OCI-LY7 (cell line): ENCODE results near the gene LSS. TPM values are rescaled to one million over a fixed set of nuclear protein-coding genes. Genes with fewer than 3 reads are reported as not detected.
"Not testable (repeated sequence)": the region's sequence is repeated elsewhere in the genome, so short reads cannot be mapped to it uniquely, and the experiment has no call there.

Experiments
- BruUV-seq: library from RNA; stranded (reverse); fragments of 400-500 nt; replicated peaks from 2 replicates; lab custom pipeline; 2021; lab: Mats Ljungman, UMichigan
- CTCF ChIA-PET: fragments of 300-600 bp; sonication (Branson Sonifier 250); formaldehyde crosslinking; loops from one replicate; lab custom pipeline; 2022; ENCODE audit warnings: antibody characterized with exemption; ENCODE audit not compliant: unreplicated experiment; lab: Charles Lee
- POLR2A ChIA-PET: fragments of 300-600 bp; sonication (Branson Sonifier 250); formaldehyde crosslinking; loops from one replicate; lab custom pipeline; 2022; ENCODE audit warnings: antibody characterized with exemption; lab: Charles Lee
- DNase-seq: peaks from one replicate; pipeline ENCODE4 v3.0.0-alpha.2; 2015; ENCODE audit warnings: low spot score
- H2AFZ ChIP-seq: fragments of 200-600 bp; sonication (generic), shearing (Covaris generic); 2 replicates; pipeline ENCODE4 v1.6.1; 2014; ENCODE audit warnings: mild to moderate bottlenecking, antibody characterized with exemption, low read length, moderate library complexity
- H3K27ac ChIP-seq: fragments of 200-600 bp; sonication (generic); 2 replicates; pipeline ENCODE4 v1.5.1; 2014; ENCODE audit warnings: mixed run types, low read depth, mild to moderate bottlenecking, moderate library complexity, low read length, inconsistent platforms; ENCODE audit not compliant: poor library complexity, severe bottlenecking
- H3K36me3 ChIP-seq: fragments of 200-600 bp; sonication (generic); 2 replicates; pipeline ENCODE4 v1.6.1; 2014; ENCODE audit warnings: mild to moderate bottlenecking, antibody characterized with exemption, low read length, moderate library complexity, mixed read lengths; ENCODE audit not compliant: insufficient read depth
- H3K4me1 ChIP-seq: fragments of 200-600 bp; sonication (generic); 2 replicates; pipeline ENCODE4 v1.5.1; 2014; ENCODE audit warnings: mild to moderate bottlenecking, low read length; ENCODE audit not compliant: insufficient read depth, poor library complexity, severe bottlenecking
- H3K4me2 ChIP-seq: fragments of 200-600 bp; sonication (generic); 2 replicates; pipeline ENCODE4 v1.6.1; 2014; ENCODE audit warnings: mild to moderate bottlenecking, low read length
- H3K4me3 ChIP-seq: fragments of 200-600 bp; sonication (generic); 2 replicates; pipeline ENCODE4 v1.5.1; 2014; ENCODE audit warnings: mild to moderate bottlenecking, low read depth, low read length; ENCODE audit not compliant: poor library complexity, severe bottlenecking
- H3K79me2 ChIP-seq: fragments of 200-600 bp; sonication (generic); 2 replicates; pipeline ENCODE4 v1.6.1; 2016; ENCODE audit warnings: low read depth, mild to moderate bottlenecking, low read length, moderate library complexity, mixed read lengths; ENCODE audit not compliant: insufficient read depth
- H3K9me2 ChIP-seq: fragments of 200-600 bp; sonication (generic); 2 replicates; pipeline ENCODE4 v1.6.1; 2016; ENCODE audit warnings: mild to moderate bottlenecking, low read length, mixed read lengths; ENCODE audit not compliant: insufficient read depth
- H3K9me3 ChIP-seq: fragments of 200-600 bp; sonication (generic); 2 replicates; pipeline ENCODE4 v1.6.1; 2014; ENCODE audit warnings: mild to moderate bottlenecking, mixed run types, low read length, mixed read lengths
- H4K20me1 ChIP-seq: fragments of 200-600 bp; sonication (generic); 2 replicates; pipeline ENCODE4 v1.6.1; 2014; ENCODE audit warnings: mild to moderate bottlenecking, antibody characterized with exemption, low read length, moderate library complexity, mixed read lengths; ENCODE audit not compliant: insufficient read depth
- CTCF ChIP-seq: fragments of 200-600 bp; sonication (generic); conservative IDR thresholded peaks from 2 replicates; pipeline ENCODE4 v1.5.1; 2014; ENCODE audit warnings: mild to moderate bottlenecking, antibody characterized with exemption, low read length, moderate library complexity, mixed read lengths
- EZH2phosphoT487 ChIP-seq: fragments of 200-600 bp; sonication (generic); IDR thresholded peaks from 2 replicates; pipeline ENCODE4 v1.6.1; 2018; ENCODE audit warnings: low read depth, borderline replicate concordance, mild to moderate bottlenecking, mixed run types, antibody characterized with exemption, low read length, moderate library complexity, mixed read lengths
- intact Hi-C: fragments of 100-400 bp; cut with micrococcal nuclease; formaldehyde crosslinking; loops from one replicate; pipeline ENCODE4 v1.10.0; 2022; ENCODE audit not compliant: unreplicated experiment
- total RNA-seq, 2 experiments: library from RNA; depleted of rRNA in 1 of 2; stranded (reverse); fragments of >200 nt in 1 of 2; shearing (Covaris generic) in 1 of 2; gene quantifications; 2 replicates each; pipeline ENCODE4 v1.2.3, GENCODE V29; 2014 to 2022

The LSS gene
- total RNA-seq, 2 experiments from 2014 or later, result 45.4 to 137 TPM

GRCh38 chr21:46172863-46173528, 55.6 kb downstream of the LSS start:
- Histone ChIP-seq H3K9me3 (no peaks in the 10 kb centered on the region), H3K9me2 (no peaks in the 10 kb centered on the region), H3K4me1 (peaks cover 9% of the 10 kb centered on the region), H3K36me3 (no peaks in the 10 kb centered on the region), H3K4me3 (no peak overlapping the region), H3K79me2 (no peaks in the 10 kb centered on the region), H4K20me1 (no peaks in the 10 kb centered on the region), H3K4me2 (no peak overlapping the region), H2AFZ (no peak overlapping the region), H3K27ac (no peak overlapping the region)
- CTCF ChIA-PET, result no interaction called here
- BruUV-seq, result no TSS peak
- DNase-seq, result no peak
- intact Hi-C loops, result no loop called here
- POLR2A ChIA-PET, result no interaction called here
- TF ChIP-seq CTCF, result no peak
- TF ChIP-seq EZH2phosphoT487, result no peak

- Histone ChIP-seq H3K9me2 (no peaks in the 10 kb centered on the region), H3K4me2 (no peak overlapping the region), H3K4me3 (no peak overlapping the region), H3K79me2 (no peaks in the 10 kb centered on the region), H4K20me1 (no peaks in the 10 kb centered on the region), H3K27ac (no peak overlapping the region), H3K9me3 (no peaks in the 10 kb centered on the region), H3K4me1 (peaks cover 9% of the 10 kb centered on the region), H3K36me3 (no peaks in the 10 kb centered on the region), H2AFZ (no peak overlapping the region)
- CTCF ChIA-PET, result no interaction called here
- peak; percentile 4 for DNase-seq
- intact Hi-C loops, result no loop called here
- POLR2A ChIA-PET, result no interaction called here
- TF ChIP-seq EZH2phosphoT487 (no peak), CTCF (no peak)
- BruUV-seq, result no TSS peak
Observed at GRCh38 chr21:46171996-46172862, 56.3 kb downstream of the LSS start.

- Histone ChIP-seq H3K9me2 (no peaks in the 10 kb centered on the region), H3K27ac (no peak overlapping the region), H3K36me3 (no peaks in the 10 kb centered on the region), H3K4me2 (no peak overlapping the region), H3K4me3 (no peak overlapping the region), H2AFZ (no peak overlapping the region), H4K20me1 (no peaks in the 10 kb centered on the region), H3K4me1 (peaks cover 9% of the 10 kb centered on the region), H3K79me2 (no peaks in the 10 kb centered on the region), H3K9me3 (no peaks in the 10 kb centered on the region)
- ChIA-PET POLR2A (no interaction called here), CTCF (no interaction called here)
- TF ChIP-seq CTCF (no peak), EZH2phosphoT487 (no peak)
- BruUV-seq, result no TSS peak
- DNase-seq, result no peak
- intact Hi-C loops, result no loop called here
Observed at GRCh38 chr21:46171585-46171984, 57.0 kb downstream of the LSS start.

- H4K20me1 ChIP-seq, H3K9me3 ChIP-seq, BruUV-seq, DNase-seq, H3K79me2 ChIP-seq, H3K4me2 ChIP-seq, intact Hi-C loops, H3K27ac ChIP-seq, H2AFZ ChIP-seq, POLR2A ChIA-PET, H3K4me3 ChIP-seq, CTCF ChIA-PET, H3K36me3 ChIP-seq, H3K9me2 ChIP-seq, H3K4me1 ChIP-seq: not testable (repeated sequence)
Observed at GRCh38 chr21:46170436-46171193, 58.0 kb downstream of the LSS start.
